Panc1 (cell line): Measurements from ENCODE around the gene MTA2.

Experiments
- CTCF ChIP-seq: fragments of 450-650 bp; IDR thresholded peaks from 2 replicates; pipeline ENCODE4 v1.5.1; 2017; ENCODE audit warnings: mild to moderate bottlenecking
- POLR2AphosphoS5 ChIP-seq: IDR thresholded peaks from 2 replicates; pipeline ENCODE4 v1.6.1; 2012; ENCODE audit warnings: mild to moderate bottlenecking, low read depth, low read length, moderate library complexity
- REST ChIP-seq, 2 experiments: IDR thresholded peaks; 2 replicates each; pipeline ENCODE4 v1.6.1; 2011 to 2012; ENCODE audit warnings: low read depth in 2 of 2, control low read depth in 1 of 2, low read length in 1 of 2, mild to moderate bottlenecking in 1 of 2, moderate library complexity in 1 of 2; ENCODE audit not compliant: insufficient read depth in 1 of 2
- SIN3A ChIP-seq: IDR thresholded peaks from 2 replicates; pipeline ENCODE4 v1.6.1; 2012; ENCODE audit warnings: low read depth, mild to moderate bottlenecking, low read length, moderate library complexity, borderline replicate concordance; ENCODE audit not compliant: insufficient read depth
- TCF7L2 ChIP-seq: IDR thresholded peaks from 2 replicates; pipeline ENCODE4 v1.6.1; 2011; ENCODE audit warnings: mild to moderate bottlenecking, low read depth, low read length, inconsistent platforms

- TF ChIP-seq REST (IDR thresholded peaks at IDR 0.05; ENCODE audit: insufficient read depth in 1 of 2, low read depth in 2 of 2, low read length in 1 of 2) (no peak), CTCF (no peak), POLR2AphosphoS5 (no peak), SIN3A (no peak), TCF7L2 (no peak)
Observed at GRCh38 chr11:62614275-62614674, 12.6 kb upstream of the MTA2 start.
